ENCODE data around the gene LGMN. TPM values are rescaled to one million over a fixed set of nuclear protein-coding genes. Genes with fewer than 3 reads are reported as not detected.
"Not testable (repeated sequence)": the region's sequence is repeated elsewhere in the genome, so short reads cannot be mapped to it uniquely, and the experiment has no call there.

LGMN gene
- total RNA-seq, 1 donor from 2014 or later = 1.1 TPM

DNA sequence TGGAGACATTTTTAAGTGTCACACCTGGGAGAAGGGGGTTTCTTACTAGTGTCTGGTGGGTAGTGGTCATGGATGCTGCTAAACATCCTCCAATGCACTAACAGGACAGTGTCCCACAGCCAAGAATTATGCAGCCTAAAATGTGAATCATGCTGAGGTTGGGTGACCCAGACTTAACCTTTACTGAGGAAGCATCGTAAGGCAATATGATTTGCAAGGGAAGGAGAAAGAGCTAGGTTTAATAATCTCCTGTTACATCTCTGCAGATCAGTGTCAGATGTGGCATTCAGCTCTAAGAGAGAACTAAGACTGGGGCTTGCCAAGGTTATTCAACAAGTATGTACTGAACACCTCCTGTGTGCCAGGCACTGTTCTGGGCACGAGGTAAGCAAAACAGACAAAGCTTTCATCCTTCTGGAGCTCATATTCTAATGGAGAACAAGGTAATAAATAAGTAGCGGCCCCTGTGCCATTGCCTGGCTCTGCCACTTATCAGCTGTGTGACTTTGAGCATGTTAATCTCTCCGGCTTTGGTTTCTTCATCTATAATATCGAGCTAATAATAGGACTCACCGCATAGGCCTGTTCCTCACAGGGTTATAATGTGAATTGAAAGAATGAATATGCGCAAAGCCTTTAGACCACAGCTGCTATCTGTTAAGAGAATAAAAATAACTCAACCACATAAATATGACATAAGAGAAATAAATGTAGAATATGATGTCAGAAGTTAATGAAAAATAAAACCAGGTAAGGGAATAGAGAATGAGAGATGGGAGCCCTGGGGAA is 32.2 kb upstream of the LGMN start:
- peaks cover 15% of the 10 kb centered on the region for H3K4me1 Mint-ChIP-seq (ENCODE audit: low read depth)
- H3K36me3 Mint-ChIP-seq (ENCODE audit: low read depth) = no peaks in the 10 kb centered on the region
- peaks cover 37% of the 10 kb centered on the region for H3K27me3 Mint-ChIP-seq (ENCODE audit: low read depth)
- DNase-seq (ENCODE audit: low spot score) = no peak
- no peaks in the 10 kb centered on the region for H3K9me3 Mint-ChIP-seq
- no peak overlapping the region for H3K27ac Mint-ChIP-seq
- intact Hi-C loops (cut with micrococcal nuclease) = no loop called here
- no peak overlapping the region for H3K4me3 Mint-ChIP-seq (ENCODE audit: low read depth)

DNA sequence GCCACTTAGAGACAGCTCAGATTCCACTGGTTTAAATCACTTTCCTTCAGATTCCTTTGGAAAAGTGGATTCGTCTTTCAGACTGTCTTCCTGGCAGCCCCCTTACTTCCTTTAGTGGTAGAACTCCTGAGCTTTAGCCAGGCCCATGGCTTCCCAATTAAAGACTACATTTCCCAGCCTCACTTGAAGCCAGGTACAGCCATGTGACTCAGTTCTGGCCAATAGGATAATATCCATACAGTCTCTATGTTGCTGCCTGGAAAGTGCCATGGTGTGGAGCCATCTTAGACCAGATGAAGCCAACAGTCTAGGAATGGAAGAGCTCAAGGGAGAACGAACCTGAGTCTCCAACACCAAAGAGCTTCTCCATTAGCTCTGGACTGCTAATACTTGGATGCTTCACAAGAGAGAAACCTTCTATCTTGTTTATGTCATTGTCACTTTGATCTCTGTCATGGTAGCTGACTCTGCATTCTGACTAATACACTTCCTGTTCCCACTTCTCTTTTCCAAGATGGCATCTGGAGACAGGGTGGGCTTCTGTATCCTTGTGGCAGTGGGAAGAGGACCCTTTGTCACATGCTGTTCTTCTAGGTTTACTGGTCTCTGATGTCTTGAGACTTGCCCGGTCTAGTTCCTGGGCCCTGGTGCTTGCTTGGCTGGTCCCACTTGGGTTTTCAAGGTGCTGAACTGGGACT is 30.6 kb upstream of the LGMN start:
- intact Hi-C loops (cut with micrococcal nuclease); H3K36me3 Mint-ChIP-seq (ENCODE audit: low read depth); DNase-seq (ENCODE audit: low spot score); H3K9me3 Mint-ChIP-seq; H3K27ac Mint-ChIP-seq; H3K4me3 Mint-ChIP-seq (ENCODE audit: low read depth): not testable (repeated sequence)
- Mint-ChIP-seq H3K27me3 (ENCODE audit: low read depth) (peaks cover 41% of the 10 kb centered on the region), H3K4me1 (ENCODE audit: low read depth) (peaks cover 24% of the 10 kb centered on the region)

DNA sequence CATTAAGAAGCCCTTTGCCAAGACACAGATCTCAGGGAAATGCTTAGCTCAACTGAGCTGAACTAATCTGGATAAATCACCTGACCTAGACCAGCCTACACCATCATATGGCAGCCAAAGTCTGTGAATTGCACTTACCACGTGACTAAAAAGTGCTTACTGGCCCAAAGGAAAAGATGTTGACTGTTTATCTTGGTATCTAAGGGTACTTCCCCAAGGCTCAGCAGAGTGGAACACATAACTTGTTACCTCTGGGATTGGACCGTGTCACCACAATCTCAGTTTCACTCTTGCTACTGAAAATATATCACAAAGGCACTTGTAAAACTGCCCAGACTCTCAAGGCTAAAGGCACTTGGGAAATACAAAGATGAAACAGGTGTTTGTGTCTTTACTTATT is 26.9 kb upstream of the LGMN start:
- Mint-ChIP-seq H3K27me3 (ENCODE audit: low read depth) (peaks cover 55% of the 10 kb centered on the region), H3K4me1 (ENCODE audit: low read depth) (peaks cover 25% of the 10 kb centered on the region)
- H3K9me3 Mint-ChIP-seq; H3K4me3 Mint-ChIP-seq (ENCODE audit: low read depth); H3K36me3 Mint-ChIP-seq (ENCODE audit: low read depth); intact Hi-C loops (cut with micrococcal nuclease); H3K27ac Mint-ChIP-seq: not testable (repeated sequence)
- peak; percentile 48 for DNase-seq (ENCODE audit: low spot score)

DNA sequence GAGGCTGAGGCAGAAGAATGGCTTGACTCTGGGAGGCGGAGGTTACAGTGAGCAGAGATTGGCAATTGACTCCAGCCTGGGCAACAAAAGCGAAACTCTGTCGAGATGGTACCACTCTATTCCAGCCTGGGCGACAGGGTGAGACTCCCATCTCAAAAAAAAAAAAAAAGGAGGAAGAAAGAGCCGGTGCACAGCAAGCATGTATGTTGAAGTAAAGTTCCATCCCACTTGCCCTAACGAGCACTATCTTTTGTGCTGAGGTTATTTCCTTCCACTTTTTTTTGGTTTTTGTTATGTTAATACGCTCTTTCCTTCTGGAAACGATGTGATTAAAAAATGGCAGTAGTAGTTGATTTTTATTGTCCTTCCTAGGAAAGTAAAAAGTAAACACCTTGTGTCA is 26.1 kb upstream of the LGMN start:
- no peak for DNase-seq (ENCODE audit: low spot score)
- Mint-ChIP-seq H3K27ac (no peak overlapping the region), H3K9me3 (no peaks in the 10 kb centered on the region), H3K4me1 (ENCODE audit: low read depth) (peaks cover 26% of the 10 kb centered on the region), H3K36me3 (ENCODE audit: low read depth) (no peaks in the 10 kb centered on the region), H3K4me3 (ENCODE audit: low read depth) (no peak overlapping the region), H3K27me3 (ENCODE audit: low read depth) (peaks cover 56% of the 10 kb centered on the region)
- intact Hi-C loops (cut with micrococcal nuclease) = loop anchor here (5.0 kb wide), 1 partner anchor 217 kb away; no protein-coding TSS in a partner anchor

DNA sequence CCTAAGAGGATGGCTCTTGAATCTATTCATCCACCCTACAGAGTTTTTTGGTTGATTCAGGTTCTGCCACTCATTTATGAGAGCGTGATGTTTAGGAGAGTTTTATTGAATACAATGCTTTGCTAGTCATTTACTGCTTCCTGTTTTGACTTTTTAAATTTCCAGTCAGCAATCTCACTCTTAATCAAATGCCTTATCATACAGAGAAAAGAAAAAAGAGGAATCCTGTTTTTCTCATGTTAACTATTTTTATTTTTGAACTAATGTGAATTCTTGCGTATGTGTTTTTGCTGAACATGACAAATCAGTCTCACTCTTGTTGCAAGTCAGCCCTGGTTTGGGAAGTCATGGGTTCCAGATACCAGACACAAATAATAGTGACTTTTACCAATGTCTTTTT is 22.1 kb upstream of the LGMN start:
- H3K27me3 Mint-ChIP-seq (ENCODE audit: low read depth) = peaks cover 50% of the 10 kb centered on the region
- H3K4me3 Mint-ChIP-seq (ENCODE audit: low read depth) = no peak overlapping the region
- intact Hi-C loops (cut with micrococcal nuclease) = loop anchor here (5.0 kb wide), 1 partner anchor 213 kb away; no protein-coding TSS in a partner anchor
- no peak overlapping the region for H3K27ac Mint-ChIP-seq
- no peak for DNase-seq (ENCODE audit: low spot score)
- H3K36me3 Mint-ChIP-seq (ENCODE audit: low read depth) = no peaks in the 10 kb centered on the region
- H3K9me3 Mint-ChIP-seq = no peaks in the 10 kb centered on the region
- H3K4me1 Mint-ChIP-seq (ENCODE audit: low read depth) = peaks cover 29% of the 10 kb centered on the region

DNA sequence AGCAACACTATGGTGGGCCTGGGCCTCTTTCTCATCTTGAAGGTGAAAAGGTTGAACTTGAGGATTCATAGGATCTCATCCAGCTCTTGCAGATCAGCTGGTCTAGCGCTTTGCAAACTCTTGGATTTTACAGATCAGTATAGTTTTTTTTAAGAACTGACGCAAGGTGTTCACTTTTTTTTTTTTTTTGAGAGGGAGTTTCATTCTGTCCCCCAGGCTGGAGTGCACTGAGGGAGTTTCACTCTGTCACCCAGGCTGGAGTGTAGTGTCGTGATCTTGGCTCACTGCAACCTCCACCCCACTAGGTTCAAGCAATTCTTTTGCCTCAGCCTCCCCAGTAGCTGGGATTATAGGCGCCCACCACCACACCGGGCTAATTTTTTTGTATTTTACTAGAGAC is 20.4 kb upstream of the LGMN start:
- Mint-ChIP-seq H3K27me3 (ENCODE audit: low read depth) (peaks cover 52% of the 10 kb centered on the region), H3K27ac (no peak overlapping the region), H3K4me1 (ENCODE audit: low read depth) (peaks cover 21% of the 10 kb centered on the region), H3K4me3 (ENCODE audit: low read depth) (no peak overlapping the region), H3K36me3 (ENCODE audit: low read depth) (no peaks in the 10 kb centered on the region), H3K9me3 (no peaks in the 10 kb centered on the region)
- DNase-seq (ENCODE audit: low spot score) = no peak
- intact Hi-C loops (cut with micrococcal nuclease) = loop anchor here (1.0 to 2.0 kb wide), 2 partner anchors 38 to 182 kb away; no protein-coding TSS in a partner anchor

DNA sequence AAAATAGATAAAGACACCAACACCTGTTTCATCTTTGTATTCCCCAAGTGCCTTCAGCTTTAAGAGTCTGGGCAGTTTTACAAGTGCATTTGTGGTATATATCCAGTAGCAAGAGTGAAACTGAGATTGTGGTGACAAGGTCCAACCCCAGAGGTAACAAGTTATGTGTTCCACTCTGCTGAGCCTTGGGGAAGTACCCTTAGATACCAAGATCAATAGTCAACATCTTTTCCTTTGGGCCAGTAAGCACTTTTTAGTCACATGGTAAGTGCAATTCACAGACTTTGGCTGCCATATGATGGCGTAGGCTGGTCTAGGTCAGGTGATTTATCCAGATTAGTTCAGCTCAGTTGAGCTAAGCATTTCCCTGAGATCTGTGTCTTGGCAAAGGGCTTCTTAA is 19.8 kb upstream of the LGMN start:
- not testable (repeated sequence) for H3K4me3 Mint-ChIP-seq (ENCODE audit: low read depth); H3K27ac Mint-ChIP-seq; H3K9me3 Mint-ChIP-seq; H3K36me3 Mint-ChIP-seq (ENCODE audit: low read depth)
- peak; percentile 55 for DNase-seq (ENCODE audit: low spot score)
- Mint-ChIP-seq H3K27me3 (ENCODE audit: low read depth) (peaks cover 51% of the 10 kb centered on the region), H3K4me1 (ENCODE audit: low read depth) (peaks cover 21% of the 10 kb centered on the region)
- intact Hi-C loops (cut with micrococcal nuclease) = loop anchor here (1.0 to 2.0 kb wide), 2 partner anchors 38 to 181 kb away; no protein-coding TSS in a partner anchor

DNA sequence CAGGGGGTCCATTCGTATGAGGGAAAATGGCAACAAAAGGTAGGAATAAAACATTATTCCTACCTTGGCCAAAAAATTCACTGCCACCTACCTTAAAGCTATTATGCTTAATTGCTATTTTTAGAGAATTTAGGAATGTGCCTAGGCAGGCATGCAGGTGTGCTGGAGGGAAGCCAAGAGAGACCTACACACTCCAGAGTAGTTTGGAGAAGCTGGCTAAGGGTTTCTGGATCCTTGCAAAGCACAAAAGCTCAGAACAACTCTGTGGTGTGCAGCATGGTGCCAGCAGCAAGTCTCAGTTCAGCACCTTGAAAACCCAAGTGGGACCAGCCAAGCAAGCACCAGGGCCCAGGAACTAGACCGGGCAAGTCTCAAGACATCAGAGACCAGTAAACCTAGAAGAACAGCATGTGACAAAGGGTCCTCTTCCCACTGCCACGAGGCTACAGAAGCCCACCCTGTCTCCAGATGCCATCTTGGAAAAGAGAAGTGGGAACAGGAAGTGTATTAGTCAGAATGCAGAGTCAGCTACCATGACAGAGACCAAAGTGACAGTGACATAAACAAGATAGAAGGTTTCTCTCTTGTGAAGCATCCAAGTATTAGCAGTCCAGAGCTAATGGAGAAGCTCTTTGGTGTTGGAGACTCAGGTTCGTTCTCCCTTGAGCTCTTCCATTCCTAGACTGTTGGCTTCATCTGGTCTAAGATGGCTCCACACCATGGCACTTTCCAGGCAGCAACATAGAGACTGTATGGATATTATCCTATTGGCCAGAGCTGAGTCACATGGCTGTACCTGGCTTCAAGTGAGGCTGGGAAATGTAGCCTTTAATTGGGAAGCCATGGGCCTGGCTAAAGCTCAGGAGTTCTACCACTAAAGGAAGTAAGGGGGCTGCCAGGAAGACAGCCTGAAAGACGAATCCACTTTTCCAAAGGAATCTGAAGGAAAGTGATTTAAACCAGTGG is 15.5 kb upstream of the LGMN start:
- intact Hi-C loops (cut with micrococcal nuclease); H3K4me3 Mint-ChIP-seq (ENCODE audit: low read depth); H3K9me3 Mint-ChIP-seq; DNase-seq (ENCODE audit: low spot score); H3K36me3 Mint-ChIP-seq (ENCODE audit: low read depth); H3K27ac Mint-ChIP-seq: not testable (repeated sequence)
- H3K27me3 Mint-ChIP-seq (ENCODE audit: low read depth) = peaks cover 55% of the 10 kb centered on the region
- H3K4me1 Mint-ChIP-seq (ENCODE audit: low read depth) = peaks cover 29% of the 10 kb centered on the region

DNA sequence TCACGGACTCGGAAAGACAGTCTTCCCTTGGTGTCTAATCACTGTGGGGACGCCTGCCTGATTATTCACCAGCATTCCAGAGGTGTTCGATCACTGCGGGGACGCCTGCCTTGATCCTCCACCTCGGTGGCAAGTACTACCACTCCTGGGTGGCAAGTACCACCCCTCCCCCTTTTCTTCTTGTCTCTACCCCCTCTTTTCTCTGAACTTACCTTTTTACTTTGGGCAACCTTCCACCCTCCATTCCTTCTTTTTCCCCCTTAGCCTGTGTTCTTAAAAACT is 12.0 kb upstream of the LGMN start:
- no peak overlapping the region for H3K27ac Mint-ChIP-seq
- peaks cover 15% of the 10 kb centered on the region for H3K9me3 Mint-ChIP-seq
- H3K27me3 Mint-ChIP-seq (ENCODE audit: low read depth) = peaks cover 41% of the 10 kb centered on the region
- DNase-seq (ENCODE audit: low spot score) = no peak
- H3K4me1 Mint-ChIP-seq (ENCODE audit: low read depth) = peaks cover 22% of the 10 kb centered on the region
- H3K36me3 Mint-ChIP-seq (ENCODE audit: low read depth) = peaks cover 7% of the 10 kb centered on the region
- no peak overlapping the region for H3K4me3 Mint-ChIP-seq (ENCODE audit: low read depth)
- intact Hi-C loops (cut with micrococcal nuclease) = no loop called here

DNA sequence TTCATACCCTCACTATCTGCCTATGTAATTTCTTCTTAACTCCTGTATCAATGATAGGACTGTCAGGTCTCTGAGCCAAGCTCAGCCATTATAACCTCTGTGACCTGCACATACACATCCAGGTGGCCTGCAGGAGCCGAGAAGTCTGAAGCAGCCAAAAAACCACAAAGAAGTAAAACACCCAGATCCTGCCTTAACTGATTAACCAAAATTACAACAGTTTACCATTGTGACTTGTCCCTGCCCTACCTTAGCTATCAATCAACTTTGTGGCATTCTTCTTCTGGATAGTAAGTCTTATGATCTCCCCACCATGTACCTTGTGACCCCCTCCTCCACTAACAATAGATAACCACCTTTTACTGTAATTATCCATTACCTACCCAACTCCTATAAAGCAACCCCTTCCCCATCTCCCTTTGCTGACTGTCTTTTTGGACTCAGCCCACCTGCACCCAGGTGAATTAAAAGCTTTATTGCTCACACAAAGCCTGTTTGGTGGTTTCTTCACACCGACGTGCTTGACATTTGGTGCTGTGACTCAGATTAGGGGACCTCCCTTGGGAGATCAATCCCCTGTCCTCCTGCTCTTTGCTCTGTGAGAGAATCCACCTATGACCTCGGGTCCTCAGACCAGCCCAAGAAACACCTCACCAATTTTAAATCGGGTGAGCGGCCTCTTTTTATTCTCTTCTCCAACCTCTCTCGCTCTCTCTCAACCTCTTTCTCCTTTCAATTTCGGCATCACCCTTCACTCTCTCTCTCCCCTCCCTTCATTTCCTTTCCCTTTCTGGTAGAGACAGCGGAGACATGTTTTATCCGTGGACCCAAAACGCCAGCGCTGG is 11.5 kb upstream of the LGMN start:
- Mint-ChIP-seq H3K27ac (peak overlapping the region; percentile 4), H3K36me3 (ENCODE audit: low read depth) (peaks cover 7% of the 10 kb centered on the region), H3K9me3 (peaks cover 15% of the 10 kb centered on the region), H3K4me1 (ENCODE audit: low read depth) (peaks cover 22% of the 10 kb centered on the region), H3K4me3 (ENCODE audit: low read depth) (no peak overlapping the region), H3K27me3 (ENCODE audit: low read depth) (peaks cover 41% of the 10 kb centered on the region)
- intact Hi-C loops (cut with micrococcal nuclease) = no loop called here
- no peak for DNase-seq (ENCODE audit: low spot score)

DNA sequence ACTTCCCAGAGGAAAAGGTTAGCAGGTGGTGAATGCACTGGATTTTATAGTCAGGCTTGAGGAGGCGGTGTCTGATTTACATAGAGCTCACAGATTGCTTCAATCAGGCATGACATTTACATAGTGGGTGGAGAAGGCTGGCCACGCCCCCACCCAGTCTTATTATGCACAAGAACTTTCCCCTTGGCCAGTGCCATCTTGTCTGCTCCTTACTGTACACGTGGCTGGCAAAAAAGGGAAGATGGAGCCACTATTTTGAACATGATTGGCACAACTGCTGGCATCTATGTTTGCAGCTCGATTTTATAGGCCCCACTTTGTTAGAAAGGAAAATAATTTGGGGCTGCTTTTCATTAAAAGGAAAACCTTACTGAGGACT is 10.9 kb upstream of the LGMN start:
- Mint-ChIP-seq H3K27ac (no peak overlapping the region), H3K36me3 (ENCODE audit: low read depth) (peaks cover 7% of the 10 kb centered on the region), H3K27me3 (ENCODE audit: low read depth) (peaks cover 38% of the 10 kb centered on the region), H3K4me3 (ENCODE audit: low read depth) (no peak overlapping the region), H3K9me3 (peaks cover 15% of the 10 kb centered on the region), H3K4me1 (ENCODE audit: low read depth) (peaks cover 22% of the 10 kb centered on the region)
- no peak for DNase-seq (ENCODE audit: low spot score)
- intact Hi-C loops (cut with micrococcal nuclease) = no loop called here

DNA sequence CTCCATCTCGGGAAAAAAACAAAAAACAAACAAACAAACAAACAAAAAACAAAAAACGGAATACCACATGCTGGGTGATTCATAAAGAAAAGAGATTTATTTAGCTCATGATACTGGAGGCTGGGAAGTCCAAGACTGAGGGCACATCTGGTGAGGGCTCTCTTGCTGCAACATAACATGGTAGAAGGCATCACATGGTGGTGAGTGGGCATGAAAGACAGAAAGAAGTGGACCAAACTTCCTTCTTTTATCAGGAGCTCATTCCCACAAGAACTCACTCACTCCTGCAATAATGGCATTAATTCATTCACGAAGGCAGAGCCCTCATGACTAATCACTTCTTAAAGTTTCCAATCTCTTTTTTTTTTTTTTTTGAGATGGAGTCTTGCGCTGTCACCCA is 8.0 kb upstream of the LGMN start:
- Mint-ChIP-seq H3K4me1 (ENCODE audit: low read depth) (peaks cover 22% of the 10 kb centered on the region), H3K27ac (no peak overlapping the region), H3K4me3 (ENCODE audit: low read depth) (no peak overlapping the region), H3K36me3 (ENCODE audit: low read depth) (peaks cover 7% of the 10 kb centered on the region), H3K27me3 (ENCODE audit: low read depth) (peaks cover 41% of the 10 kb centered on the region), H3K9me3 (peaks cover 15% of the 10 kb centered on the region)
- intact Hi-C loops (cut with micrococcal nuclease) = no loop called here
- DNase-seq (ENCODE audit: low spot score) = no peak

Measured in activated T-helper 2 cell treated with anti-CD3 and anti-CD28 coated beads, Interferon-gamma antibody, Interleukin-2, Interleukin-4, amounts not matched to agents 10 μg/mL and 5 μg/mL and 100 μg/mL, durations not matched to agents 14 hours and 24 hours and 36 hours (primary cell).